HAP-1 (cell line): ENCODE measurements around the gene UBE2L5.

Experiments
- DNase-seq, 2 experiments: peaks; one replicate each; pipeline ENCODE4 v3.0.0-alpha.2; 2016 to 2020; ENCODE audit warnings: low spot score in 2 of 2
- H3K27me3 ChIP-seq: fragments of 250-450 bp; sonication (Bioruptor Pico); 2 replicates; pipeline ENCODE4 v1.5.1; 2020; ENCODE audit warnings: low read depth, mild to moderate bottlenecking, moderate library complexity
- H3K36me3 ChIP-seq: fragments of 250-450 bp; sonication (Bioruptor Pico); replicated peaks from 2 replicates; pipeline ENCODE4 v1.5.1; 2020; ENCODE audit warnings: mild to moderate bottlenecking
- H3K4me1 ChIP-seq: fragments of 250-450 bp; sonication (Bioruptor Pico); 2 replicates; pipeline ENCODE4 v1.5.1; 2020; ENCODE audit warnings: mild to moderate bottlenecking
- H3K4me3 ChIP-seq: fragments of 250-450 bp; sonication (Bioruptor Pico); 2 replicates; pipeline ENCODE4 v1.5.1; 2020; ENCODE audit warnings: mild to moderate bottlenecking, moderate library complexity
- H3K9me3 ChIP-seq: fragments of 250-450 bp; sonication (Bioruptor Pico); 2 replicates; pipeline ENCODE4 v1.5.1; 2020; ENCODE audit warnings: mild to moderate bottlenecking, moderate library complexity
- in situ Hi-C: fragments of 300-500 bp; cut with MboI; formaldehyde crosslinking; loops from 3 replicates; pipeline ENCODE4 v1.14.3; 2020; ENCODE audit warnings: low sequenced_read_pairs, inconsistent platforms, mixed read lengths

The UBE2L5 gene

GRCh38 chr13:30395192-30396158 lies 26.8 kb upstream of the UBE2L5 start:
- in situ Hi-C loops = no loop called here
- no peaks in the 10 kb centered on the region for H3K36me3 ChIP-seq
- no peaks in the 10 kb centered on the region for H3K9me3 ChIP-seq
- H3K27me3 ChIP-seq = no peaks in the 10 kb centered on the region
- peaks cover 8% of the 10 kb centered on the region for H3K4me1 ChIP-seq
- DNase-seq = peak; percentile 89 to 90
- H3K4me3 ChIP-seq = peak overlapping the region; percentile 27

GRCh38 chr13:30396434-30397075 lies 25.7 kb upstream of the UBE2L5 start:
- H3K4me3 ChIP-seq = no peak overlapping the region
- in situ Hi-C loops = no loop called here
- no peak for DNase-seq
- no peaks in the 10 kb centered on the region for H3K27me3 ChIP-seq
- no peaks in the 10 kb centered on the region for H3K9me3 ChIP-seq
- H3K4me1 ChIP-seq = peaks cover 8% of the 10 kb centered on the region
- H3K36me3 ChIP-seq = no peaks in the 10 kb centered on the region

GRCh38 chr13:30398601-30399072 lies 23.7 kb upstream of the UBE2L5 start:
- DNase-seq = no peak
- H3K27me3 ChIP-seq = no peaks in the 10 kb centered on the region
- in situ Hi-C loops = no loop called here
- no peak overlapping the region for H3K4me3 ChIP-seq
- no peaks in the 10 kb centered on the region for H3K36me3 ChIP-seq
- H3K4me1 ChIP-seq = peaks cover 8% of the 10 kb centered on the region
- H3K9me3 ChIP-seq = no peaks in the 10 kb centered on the region

- peaks cover 3% of the 10 kb centered on the region for H3K4me1 ChIP-seq
- H3K4me3 ChIP-seq = no peak overlapping the region
- H3K36me3 ChIP-seq = no peaks in the 10 kb centered on the region
- DNase-seq = no peak
- no peaks in the 10 kb centered on the region for H3K9me3 ChIP-seq
- H3K27me3 ChIP-seq = no peaks in the 10 kb centered on the region
- in situ Hi-C loops = no loop called here
Measured at GRCh38 chr13:30400376-30400775, 21.9 kb upstream of the UBE2L5 start.

GRCh38 chr13:30401347-30401746 lies 20.9 kb upstream of the UBE2L5 start:
- Histone ChIP-seq H3K4me3 (no peak overlapping the region), H3K4me1 (no peaks in the 10 kb centered on the region), H3K27me3 (no peaks in the 10 kb centered on the region), H3K36me3 (no peaks in the 10 kb centered on the region), H3K9me3 (no peaks in the 10 kb centered on the region)
- DNase-seq = no peak
- in situ Hi-C loops = no loop called here

- Histone ChIP-seq H3K4me1 (peaks cover 3% of the 10 kb centered on the region), H3K9me3 (no peaks in the 10 kb centered on the region), H3K36me3 (no peaks in the 10 kb centered on the region), H3K4me3 (no peak overlapping the region), H3K27me3 (no peaks in the 10 kb centered on the region)
- no peak for DNase-seq
- in situ Hi-C loops = no loop called here
Measured at GRCh38 chr13:30403456-30403855, 18.8 kb upstream of the UBE2L5 start.

GRCh38 chr13:30404207-30404606 lies 18.1 kb upstream of the UBE2L5 start:
- H3K4me1 ChIP-seq = peaks cover 7% of the 10 kb centered on the region
- H3K4me3 ChIP-seq = no peak overlapping the region
- in situ Hi-C loops = no loop called here
- no peaks in the 10 kb centered on the region for H3K36me3 ChIP-seq
- H3K9me3 ChIP-seq = peaks cover 3% of the 10 kb centered on the region; the same call in 1 of the 2 replicates
- no peak for DNase-seq
- no peaks in the 10 kb centered on the region for H3K27me3 ChIP-seq

- no peak for DNase-seq
- no peaks in the 10 kb centered on the region for H3K36me3 ChIP-seq
- peaks cover 7% of the 10 kb centered on the region for H3K4me1 ChIP-seq
- peaks cover 3% of the 10 kb centered on the region; the same call in 1 of the 2 replicates for H3K9me3 ChIP-seq
- H3K27me3 ChIP-seq = no peaks in the 10 kb centered on the region
- in situ Hi-C loops = no loop called here
- H3K4me3 ChIP-seq = no peak overlapping the region
Measured at GRCh38 chr13:30406779-30407416, 15.4 kb upstream of the UBE2L5 start.

GRCh38 chr13:30408319-30409101 lies 13.8 kb upstream of the UBE2L5 start:
- H3K4me1 ChIP-seq = peaks cover 7% of the 10 kb centered on the region

GRCh38 chr13:30409886-30410704 lies 12.2 kb upstream of the UBE2L5 start:
- DNase-seq = no peak
- in situ Hi-C loops = loop anchor here (10.0 kb wide), 1 partner anchor 555 kb away; the partner anchor contains the start of gene UBL3
- H3K9me3 ChIP-seq = peaks cover 3% of the 10 kb centered on the region; the same call in 1 of the 2 replicates
- no peaks in the 10 kb centered on the region for H3K36me3 ChIP-seq
- peaks cover 7% of the 10 kb centered on the region for H3K4me1 ChIP-seq
- no peaks in the 10 kb centered on the region for H3K27me3 ChIP-seq
- H3K4me3 ChIP-seq = no peak overlapping the region

More at GRCh38 chr13:30408319-30409101, 13.8 kb upstream of the UBE2L5 start:
- peak; percentile 88 to 96 for DNase-seq
- in situ Hi-C loops = no loop called here
- H3K4me3 ChIP-seq = no peak overlapping the region
- peaks cover 3% of the 10 kb centered on the region; the same call in 1 of the 2 replicates for H3K9me3 ChIP-seq
- no peaks in the 10 kb centered on the region for H3K27me3 ChIP-seq
- H3K36me3 ChIP-seq = no peaks in the 10 kb centered on the region

GRCh38 chr13:30410705-30411125 lies 11.6 kb upstream of the UBE2L5 start:
- Histone ChIP-seq H3K27me3 (no peaks in the 10 kb centered on the region), H3K4me1 (peaks cover 7% of the 10 kb centered on the region), H3K4me3 (no peak overlapping the region), H3K36me3 (no peaks in the 10 kb centered on the region), H3K9me3 (peaks cover 3% of the 10 kb centered on the region; the same call in 1 of the 2 replicates)
- DNase-seq = no peak
- in situ Hi-C loops = loop anchor here (10.0 kb wide), 1 partner anchor 556 kb away; the partner anchor contains the start of gene UBL3

- Histone ChIP-seq H3K36me3 (no peaks in the 10 kb centered on the region), H3K27me3 (no peaks in the 10 kb centered on the region), H3K4me3 (no peak overlapping the region), H3K4me1 (peaks cover 7% of the 10 kb centered on the region), H3K9me3 (peaks cover 3% of the 10 kb centered on the region; the same call in 1 of the 2 replicates)
- DNase-seq = no peak
- in situ Hi-C loops = loop anchor here (10.0 kb wide), 1 partner anchor 558 kb away; the partner anchor contains the start of gene UBL3
Measured at GRCh38 chr13:30412346-30412745, 9.9 kb upstream of the UBE2L5 start.
